22Rv1 (cell line): ENCODE results near the gene HIC2.
"Not testable (repeated sequence)": the region's sequence is repeated elsewhere in the genome, so short reads cannot be mapped to it uniquely, and the experiment has no call there.

ENCODE experiments used
- ZFX ChIP-seq: fragments of 450-650 bp; IDR thresholded peaks from 2 replicates; pipeline ENCODE4 v1.6.1; 2017; ENCODE audit warnings: antibody characterized with exemption, borderline replicate concordance
- TF ChIP-seq, protein P1 (sequence below): fragments of 450-650 bp; IDR thresholded peaks from 2 replicates; pipeline ENCODE4 v1.5.1; 2017; ENCODE audit warnings: mild to moderate bottlenecking

DNA sequence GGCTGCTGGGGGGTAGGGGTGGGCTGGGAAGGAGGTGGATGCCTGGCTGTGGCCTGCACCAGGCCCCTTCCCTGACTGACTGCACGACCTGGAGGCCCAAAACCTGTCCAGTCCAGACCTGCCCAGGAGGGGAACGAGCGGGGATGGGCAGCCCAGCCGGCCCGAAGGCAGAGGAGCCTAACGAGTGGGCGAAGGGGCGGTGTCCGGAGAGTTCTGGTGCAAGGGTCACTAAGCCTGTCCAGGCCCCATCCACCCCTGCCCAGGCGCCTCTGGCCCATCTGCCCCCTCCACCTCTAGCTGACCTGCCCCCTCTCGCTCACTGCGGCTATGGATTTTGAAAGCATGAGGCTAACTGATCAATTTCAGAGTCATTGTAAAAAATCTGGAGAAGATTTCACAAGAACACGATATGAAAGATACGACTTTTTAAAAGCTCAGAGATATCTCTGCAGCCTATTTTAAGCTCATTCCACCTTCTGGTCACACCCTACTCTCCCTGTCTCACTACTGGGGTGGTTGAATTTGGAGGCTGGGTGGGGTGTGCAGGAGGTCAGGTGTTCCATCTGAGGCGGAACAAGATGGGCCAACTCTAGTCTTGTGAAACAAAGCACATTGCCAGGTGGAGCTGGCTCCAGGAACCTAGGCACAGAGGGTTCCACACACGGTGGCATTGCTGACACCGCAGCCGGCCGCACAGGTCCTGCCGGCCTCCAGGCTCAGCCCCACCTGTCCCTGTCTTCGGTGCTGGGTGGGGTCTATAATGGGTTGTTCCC, 15.8 kb upstream of the HIC2 start:
- TF ChIP-seq, protein P1, sequence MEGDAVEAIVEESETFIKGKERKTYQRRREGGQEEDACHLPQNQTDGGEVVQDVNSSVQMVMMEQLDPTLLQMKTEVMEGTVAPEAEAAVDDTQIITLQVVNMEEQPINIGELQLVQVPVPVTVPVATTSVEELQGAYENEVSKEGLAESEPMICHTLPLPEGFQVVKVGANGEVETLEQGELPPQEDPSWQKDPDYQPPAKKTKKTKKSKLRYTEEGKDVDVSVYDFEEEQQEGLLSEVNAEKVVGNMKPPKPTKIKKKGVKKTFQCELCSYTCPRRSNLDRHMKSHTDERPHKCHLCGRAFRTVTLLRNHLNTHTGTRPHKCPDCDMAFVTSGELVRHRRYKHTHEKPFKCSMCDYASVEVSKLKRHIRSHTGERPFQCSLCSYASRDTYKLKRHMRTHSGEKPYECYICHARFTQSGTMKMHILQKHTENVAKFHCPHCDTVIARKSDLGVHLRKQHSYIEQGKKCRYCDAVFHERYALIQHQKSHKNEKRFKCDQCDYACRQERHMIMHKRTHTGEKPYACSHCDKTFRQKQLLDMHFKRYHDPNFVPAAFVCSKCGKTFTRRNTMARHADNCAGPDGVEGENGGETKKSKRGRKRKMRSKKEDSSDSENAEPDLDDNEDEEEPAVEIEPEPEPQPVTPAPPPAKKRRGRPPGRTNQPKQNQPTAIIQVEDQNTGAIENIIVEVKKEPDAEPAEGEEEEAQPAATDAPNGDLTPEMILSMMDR: not testable (repeated sequence)
- TF ChIP-seq ZFX: not testable (repeated sequence)
